Cardiac fibroblast (primary cell): Measurements from ENCODE around the gene ZMYM5.
"Not testable (repeated sequence)": the region's sequence is repeated elsewhere in the genome, so short reads cannot be mapped to it uniquely, and the experiment has no call there.

ENCODE experiments used
- DNase-seq, 2 donors: peaks; one replicate each; pipeline versions ENCODE4 v3.0.0 to v3.0.0-alpha.2; 2010; ENCODE audit warnings: low read depth in 2 of 2
- H3K4me3 ChIP-seq, 2 donors: replicated peaks in 1 of 2; 1 replicate in 1 of 2; 2 replicates in 1 of 2; pipeline ENCODE4 v1.5.1; 2011; ENCODE audit warnings: low read depth in 2 of 2, low read length in 2 of 2, mild to moderate bottlenecking in 2 of 2, moderate library complexity in 1 of 2
- CTCF ChIP-seq: IDR thresholded peaks from one replicate; pipeline ENCODE4 v1.5.1; 2011; ENCODE audit warnings: low read depth, mild to moderate bottlenecking, low read length, inconsistent platforms

ZMYM5 gene

GRCh38 chr13:19863323-19864023, at the start of gene ZMYM5:
Gene ZMYM5, minus strand, starts transcription at chr13:19863649. Its CDS starts 11,469 bp downstream, at chr13:19852180.
- DNase-seq, result peak; percentile 99 to 100
- H3K4me3 ChIP-seq, result peak within 1 kb of the TSS; percentile 78 to 84
- no peak for TF ChIP-seq CTCF

- peak in 1 of 2 donors; percentile 72 for DNase-seq
- H3K4me3 ChIP-seq, result no peak overlapping the region
- TF ChIP-seq CTCF, result no peak
Measured at GRCh38 chr13:19910336-19911072, 47.1 kb upstream of the ZMYM5 start.

- no peak for DNase-seq
- TF ChIP-seq CTCF, result no peak
- H3K4me3 ChIP-seq, result no peak overlapping the region
Measured at GRCh38 chr13:19908350-19908986, 45.0 kb upstream of the ZMYM5 start.

- H3K4me3 ChIP-seq, DNase-seq: not testable (repeated sequence)
Measured at GRCh38 chr13:19905487-19906195, 42.2 kb upstream of the ZMYM5 start.

- no peak overlapping the region for H3K4me3 ChIP-seq
- no peak for TF ChIP-seq CTCF
- DNase-seq, result no peak
Measured at GRCh38 chr13:19890030-19890429, 26.6 kb upstream of the ZMYM5 start.

GRCh38 chr13:19888799-19889198, 25.4 kb upstream of the ZMYM5 start:
- no peak overlapping the region for H3K4me3 ChIP-seq
- TF ChIP-seq CTCF, result no peak
- peak; percentile 47 to 48 for DNase-seq

- H3K4me3 ChIP-seq, result no peak overlapping the region
- no peak for DNase-seq
- TF ChIP-seq CTCF, result no peak
Measured at GRCh38 chr13:19882231-19882630, 18.8 kb upstream of the ZMYM5 start.
